Neuronal stem cell (in vitro differentiated cells): ENCODE measurements around the gene CGRRF1.

Source experiments
- DNase-seq: peaks from one replicate; pipeline ENCODE4 v3.0.0-alpha.2; 2013; ENCODE audit warnings: low spot score
- H2AFZ ChIP-seq: one replicate; pipeline ENCODE4 v1.6.1; 2013; ENCODE audit warnings: mild to moderate bottlenecking, low read length, inconsistent platforms
- H2AK5ac ChIP-seq: 2 replicates; pipeline ENCODE4 v1.6.1; 2013; ENCODE audit warnings: low read depth, mild to moderate bottlenecking, inconsistent platforms, low read length, moderate library complexity, mixed read lengths
- H2BK120ac ChIP-seq: 2 replicates; pipeline ENCODE4 v1.6.1; 2013; ENCODE audit warnings: low read depth, mild to moderate bottlenecking, inconsistent platforms, low read length, moderate library complexity, mixed read lengths
- H2BK12ac ChIP-seq: one replicate; pipeline ENCODE4 v1.6.1; 2013; ENCODE audit warnings: low read length, inconsistent platforms
- H2BK15ac ChIP-seq: 2 replicates; pipeline ENCODE4 v1.6.1; 2013; ENCODE audit warnings: mild to moderate bottlenecking, low read length, inconsistent platforms, mixed read lengths
- H2BK5ac ChIP-seq: one replicate; pipeline ENCODE4 v1.6.1; 2013; ENCODE audit warnings: inconsistent platforms, mild to moderate bottlenecking, low read length, moderate library complexity
- H3K14ac ChIP-seq: one replicate; pipeline ENCODE4 v1.6.1; 2013; ENCODE audit warnings: low read length, inconsistent platforms
- H3K18ac ChIP-seq: 2 replicates; pipeline ENCODE4 v1.6.1; 2013; ENCODE audit warnings: low read length, inconsistent platforms
- H3K23ac ChIP-seq: 2 replicates; pipeline ENCODE4 v1.6.1; 2013; ENCODE audit warnings: low read depth, mild to moderate bottlenecking, mixed read lengths, low read length, inconsistent platforms; ENCODE audit not compliant: poor library complexity
- H3K27ac ChIP-seq: replicated peaks from 3 replicates; pipeline ENCODE4 v1.5.1; 2013; ENCODE audit warnings: low read length, inconsistent platforms
- H3K27me3 ChIP-seq, 3 experiments: 2 replicates each; pipeline ENCODE4 v1.6.1; 2013; ENCODE audit warnings: low read length in 3 of 3, mild to moderate bottlenecking in 2 of 3, inconsistent platforms in 1 of 3, low read depth in 1 of 3, mixed read lengths in 1 of 3, moderate library complexity in 1 of 3; ENCODE audit not compliant: control insufficient read depth in 3 of 3, insufficient read depth in 3 of 3
- H3K36me3 ChIP-seq, 2 donors: replicated peaks in 1 of 2; 2 replicates each; pipeline ENCODE4 v1.6.1; 2013; ENCODE audit warnings: low read length in 2 of 2; ENCODE audit not compliant: control insufficient read depth in 2 of 2, insufficient read depth in 2 of 2
- H3K4ac ChIP-seq: 2 replicates; pipeline ENCODE4 v1.6.1; 2013; ENCODE audit warnings: inconsistent platforms, mild to moderate bottlenecking, low read length, moderate library complexity
- H3K4me1 ChIP-seq, 2 donors: 1 replicate in 1 of 2; 2 replicates in 1 of 2; pipeline ENCODE4 v1.6.1; 2013; ENCODE audit warnings: low read length in 2 of 2, low read depth in 1 of 2; ENCODE audit not compliant: control insufficient read depth in 2 of 2, insufficient read depth in 1 of 2
- H3K4me2 ChIP-seq: one replicate; pipeline ENCODE4 v1.6.1; 2013; ENCODE audit warnings: mild to moderate bottlenecking, low read length, inconsistent platforms; ENCODE audit not compliant: insufficient read depth, poor library complexity, severe bottlenecking
- H3K4me3 ChIP-seq, 2 donors: 2 replicates each; pipeline ENCODE4 v1.5.1; 2013; ENCODE audit warnings: low read length in 2 of 2, mild to moderate bottlenecking in 2 of 2, inconsistent platforms in 1 of 2, moderate library complexity in 1 of 2
- H3K79me1 ChIP-seq: one replicate; pipeline ENCODE4 v1.6.1; 2013; ENCODE audit warnings: low read depth, mild to moderate bottlenecking, inconsistent platforms, low read length, moderate library complexity
- H3K9ac ChIP-seq: one replicate; pipeline ENCODE4 v1.6.1; 2013; ENCODE audit warnings: mild to moderate bottlenecking, low read depth, low read length, inconsistent platforms; ENCODE audit not compliant: poor library complexity
- H3K9me3 ChIP-seq, 2 donors: replicated peaks in 1 of 2; 2 replicates each; pipeline versions ENCODE3 to v1.6.1; 2013; ENCODE audit warnings: low read length in 2 of 2, mild to moderate bottlenecking in 2 of 2, inconsistent platforms in 1 of 2, low read depth in 1 of 2, mixed read lengths in 1 of 2, moderate library complexity in 1 of 2; ENCODE audit not compliant: control insufficient read depth in 2 of 2, insufficient read depth in 1 of 2
- H4K8ac ChIP-seq: one replicate; pipeline ENCODE4 v1.6.1; 2013; ENCODE audit warnings: low read depth, mild to moderate bottlenecking, inconsistent platforms, low read length, moderate library complexity
- H4K91ac ChIP-seq: one replicate; pipeline ENCODE4 v1.6.1; 2013; ENCODE audit warnings: low read length, low read depth, mild to moderate bottlenecking, inconsistent platforms; ENCODE audit not compliant: poor library complexity
- WGBS, 2 donors: extraction: QIAGEN DNeasy Blood & Tissue Kit; methylation state at CpG; one replicate each; pipeline ENCODE4 v1.1.7; 2013; ENCODE audit warnings: missing lambda C conversion rate in 2 of 2, mixed read lengths in 1 of 2; ENCODE audit not compliant: insufficient read length in 2 of 2, insufficient replicate concordance in 1 of 2; ENCODE audit errors: extremely low coverage in 2 of 2; 5-methylcytosine and 5-hydroxymethylcytosine counted together

CGRRF1 gene

GRCh38 chr14:54475187-54475899 lies 34.4 kb upstream of the CGRRF1 start:
- no peak for DNase-seq
- Histone ChIP-seq H3K4me2 (no peak overlapping the region), H4K91ac (no peak overlapping the region), H3K4me3 (no peak overlapping the region), H3K14ac (no peak overlapping the region), H3K27ac (no peak overlapping the region), H3K79me1 (no peaks in the 10 kb centered on the region), H3K27me3 (no peaks in the 10 kb centered on the region), H2BK15ac (no peak overlapping the region), H3K9me3 (no peaks in the 10 kb centered on the region), H3K9ac (no peak overlapping the region), H3K23ac (no peak overlapping the region), H2BK120ac (no peak overlapping the region), H2BK5ac (no peak overlapping the region), H2BK12ac (no peak overlapping the region), H3K4me1 (peaks cover 0 to 11% of the 10 kb centered on the region in 2 donors), H3K36me3 (peaks cover 2 to 75% of the 10 kb centered on the region in 2 donors), H3K4ac (no peak overlapping the region), H2AFZ (no peak overlapping the region), H4K8ac (no peak overlapping the region), H2AK5ac (no peak overlapping the region), H3K18ac (no peak overlapping the region)
- WGBS, 2 donors = no CpG with 5 or more reads among the region's 4 CpGs

DNA sequence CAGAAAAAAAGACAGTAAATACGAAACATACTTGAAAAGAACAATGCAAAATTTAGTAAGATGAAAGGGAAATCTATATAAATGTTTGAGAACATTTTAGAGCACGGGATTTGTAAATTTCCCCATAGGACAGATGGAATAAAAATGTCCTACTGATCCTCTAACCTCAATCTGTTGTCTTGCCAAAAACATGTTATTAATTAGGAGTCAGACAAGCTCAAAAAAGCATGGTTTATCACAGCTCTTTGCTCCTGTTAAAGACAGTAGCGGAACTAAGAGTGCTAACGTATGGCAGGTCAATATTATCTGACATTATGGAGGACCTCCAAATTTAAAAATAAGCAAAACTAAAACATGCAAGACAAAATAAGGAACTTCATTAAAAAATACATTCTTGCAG lies 33.8 kb upstream of the CGRRF1 start:
- H3K9ac ChIP-seq = no peak overlapping the region
- no peak overlapping the region for H3K18ac ChIP-seq
- H2BK15ac ChIP-seq = no peak overlapping the region
- H3K4ac ChIP-seq = no peak overlapping the region
- H2BK5ac ChIP-seq = no peak overlapping the region
- no CpG with 5 or more reads among the region's 4 CpGs for WGBS, 2 donors
- no peak overlapping the region for H4K91ac ChIP-seq
- H3K9me3 ChIP-seq = no peaks in the 10 kb centered on the region
- H3K27ac ChIP-seq = no peak overlapping the region
- no peak overlapping the region for H2BK12ac ChIP-seq
- H3K4me2 ChIP-seq = no peak overlapping the region
- peaks cover 0 to 11% of the 10 kb centered on the region in 2 donors for H3K4me1 ChIP-seq
- H2BK120ac ChIP-seq = no peak overlapping the region
- no peak overlapping the region for H3K4me3 ChIP-seq
- H3K36me3 ChIP-seq = peaks cover 2 to 80% of the 10 kb centered on the region in 2 donors
- no peaks in the 10 kb centered on the region for H3K79me1 ChIP-seq
- no peak for DNase-seq
- H3K27me3 ChIP-seq = no peaks in the 10 kb centered on the region
- no peak overlapping the region for H3K23ac ChIP-seq
- no peak overlapping the region for H2AFZ ChIP-seq
- no peak overlapping the region for H3K14ac ChIP-seq
- H2AK5ac ChIP-seq = no peak overlapping the region
- no peak overlapping the region for H4K8ac ChIP-seq

- Histone ChIP-seq H3K36me3 (peaks cover 5 to 100% of the 10 kb centered on the region in 2 donors), H3K4me3 (no peak overlapping the region), H4K8ac (no peak overlapping the region), H3K4ac (no peak overlapping the region), H3K18ac (no peak overlapping the region), H2BK15ac (no peak overlapping the region), H3K27ac (no peak overlapping the region), H3K9me3 (no peaks in the 10 kb centered on the region), H2AFZ (no peak overlapping the region), H4K91ac (no peak overlapping the region), H3K14ac (no peak overlapping the region), H3K23ac (no peak overlapping the region), H3K9ac (no peak overlapping the region), H2BK12ac (no peak overlapping the region), H2BK5ac (no peak overlapping the region), H3K79me1 (no peaks in the 10 kb centered on the region), H3K27me3 (no peaks in the 10 kb centered on the region), H2AK5ac (no peak overlapping the region), H3K4me1 (no peaks in the 10 kb centered on the region), H2BK120ac (no peak overlapping the region), H3K4me2 (no peak overlapping the region)
- no CpG with 5 or more reads among the region's 3 CpGs for WGBS, 2 donors
- no peak for DNase-seq
Measured at GRCh38 chr14:54478636-54479215, 31.0 kb upstream of the CGRRF1 start.

DNA sequence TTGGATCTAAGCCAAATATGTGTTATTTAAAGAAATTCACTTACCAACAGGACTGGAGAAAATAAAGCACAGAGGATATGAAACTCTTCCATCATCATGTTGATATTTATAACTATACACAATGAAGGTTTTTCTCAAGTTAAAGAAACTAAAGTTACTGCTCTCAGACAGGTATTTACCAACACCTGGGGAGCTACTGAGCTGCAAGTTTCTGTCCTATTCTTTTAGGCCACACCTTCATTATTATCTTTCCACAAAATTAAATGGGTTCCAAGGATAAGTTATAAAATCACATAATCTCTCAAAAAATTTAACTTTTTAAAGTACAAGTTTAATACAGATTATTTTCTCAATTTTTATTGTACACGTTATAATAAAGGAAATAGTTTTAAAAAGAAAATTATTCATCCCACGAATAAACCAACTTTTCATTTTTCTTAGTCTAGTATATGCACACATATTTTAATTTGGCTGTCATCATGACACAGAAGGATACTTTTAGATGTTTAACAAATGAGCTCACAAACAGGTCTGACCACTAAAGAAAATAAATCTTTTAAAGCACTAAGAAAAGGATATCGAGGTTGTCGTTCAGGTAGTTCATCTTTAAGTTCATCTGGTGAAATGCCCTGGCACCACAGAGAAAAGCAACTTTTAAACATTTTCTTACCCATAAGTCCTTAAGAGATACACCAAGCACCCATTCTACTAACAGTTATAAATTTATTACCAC lies 28.7 kb upstream of the CGRRF1 start:
- DNase-seq = no peak
- Histone ChIP-seq H3K4me3 (no peak overlapping the region), H2BK12ac (no peak overlapping the region), H3K79me1 (no peaks in the 10 kb centered on the region), H4K8ac (no peak overlapping the region), H3K27ac (no peak overlapping the region), H2AFZ (no peak overlapping the region), H2BK120ac (no peak overlapping the region), H2BK15ac (no peak overlapping the region), H2AK5ac (no peak overlapping the region), H3K4ac (no peak overlapping the region), H3K14ac (no peak overlapping the region), H3K9me3 (peaks cover 0 to 5% of the 10 kb centered on the region in 2 donors), H3K18ac (no peak overlapping the region), H3K9ac (no peak overlapping the region), H3K4me2 (no peak overlapping the region), H3K36me3 (peaks cover 5 to 84% of the 10 kb centered on the region in 2 donors), H3K23ac (no peak overlapping the region), H3K4me1 (no peaks in the 10 kb centered on the region), H4K91ac (no peak overlapping the region), H2BK5ac (no peak overlapping the region), H3K27me3 (no peaks in the 10 kb centered on the region)
- no CpG with 5 or more reads among the region's 4 CpGs for WGBS, 2 donors
